HFF-Myc (cell line): Measurements from ENCODE around the gene NUP85.

Experiments used
- DNase-seq: peaks from one replicate; pipeline ENCODE4 v3.0.0-alpha.2; 2011; ENCODE audit warnings: low read depth; ENCODE audit errors: extremely low read depth
- H3K4me3 ChIP-seq: replicated peaks from 2 replicates; pipeline ENCODE4 v1.5.1; 2011; ENCODE audit warnings: low read depth, mild to moderate bottlenecking, control low read depth, low read length
- CTCF ChIP-seq: IDR thresholded peaks from 2 replicates; pipeline ENCODE4 v1.5.1; 2012; ENCODE audit warnings: mild to moderate bottlenecking, low read depth, low read length, control low read depth; ENCODE audit errors: missing control alignments

The NUP85 gene

GRCh38 chr17:75267411-75268232 is 62.1 kb downstream of the NUP85 start:
- DNase-seq, result no peak
- H3K4me3 ChIP-seq, result no peak overlapping the region
- TF ChIP-seq CTCF, result peak; percentile 8

GRCh38 chr17:75269844-75270217 is 64.4 kb downstream of the NUP85 start:
- TF ChIP-seq CTCF, result no peak
- no peak for DNase-seq
- H3K4me3 ChIP-seq, result peak overlapping the region; percentile 76

GRCh38 chr17:75270218-75270965 is 64.9 kb downstream of the NUP85 start:
- no peak for DNase-seq
- peak overlapping the region; percentile 76 for H3K4me3 ChIP-seq
- peak; percentile 59 for TF ChIP-seq CTCF

GRCh38 chr17:75270966-75271232 is 65.4 kb downstream of the NUP85 start, which contains the start of gene MIF4GD:
Gene MIF4GD (minus strand): TSS chr17:75271231. CDS start chr17:75270195, 1,036 bp downstream.
- DNase-seq, result no peak
- H3K4me3 ChIP-seq, result peak within 1 kb of the TSS; percentile 76
- no peak for TF ChIP-seq CTCF

- DNase-seq, result no peak
- TF ChIP-seq CTCF, result peak; percentile 28
- H3K4me3 ChIP-seq, result peak overlapping the region; percentile 76
Measured at GRCh38 chr17:75271233-75271954, 65.9 kb downstream of the NUP85 start.

GRCh38 chr17:75271955-75272847 is 66.7 kb downstream of the NUP85 start:
- no peak for TF ChIP-seq CTCF
- no peak for DNase-seq
- peak overlapping the region; percentile 76 for H3K4me3 ChIP-seq
